GM10248 (cell line): ENCODE measurements around the gene SLC12A9.
"Not testable (repeated sequence)": the region's sequence is repeated elsewhere in the genome, so short reads cannot be mapped to it uniquely, and the experiment has no call there.

Experiments used
- CTCF ChIA-PET: fragments of 300-600 bp; sonication (Branson Sonifier 250); formaldehyde crosslinking; extraction: SDS; loops from one replicate; lab custom pipeline; 2021; ENCODE audit warnings: antibody characterized with exemption; lab: Yijun Ruan, JAX
- POLR2A ChIA-PET: fragments of 350-650 bp; sonication (Branson Sonifier 250); formaldehyde crosslinking; extraction: SDS; loops from one replicate; lab custom pipeline; 2020; ENCODE audit warnings: antibody characterized with exemption; lab: Yijun Ruan, JAX
- DNase-seq: peaks from one replicate; pipeline ENCODE4 v3.0.0; 2012; ENCODE audit errors: extremely low spot score
- TF ChIP-seq, protein P1 (sequence below): IDR thresholded peaks from 2 replicates; pipeline ENCODE4 v1.5.1; 2012; ENCODE audit warnings: mild to moderate bottlenecking, low read depth; ENCODE audit errors: extremely low read depth, missing control alignments, control extremely low read depth

The SLC12A9 gene

DNA sequence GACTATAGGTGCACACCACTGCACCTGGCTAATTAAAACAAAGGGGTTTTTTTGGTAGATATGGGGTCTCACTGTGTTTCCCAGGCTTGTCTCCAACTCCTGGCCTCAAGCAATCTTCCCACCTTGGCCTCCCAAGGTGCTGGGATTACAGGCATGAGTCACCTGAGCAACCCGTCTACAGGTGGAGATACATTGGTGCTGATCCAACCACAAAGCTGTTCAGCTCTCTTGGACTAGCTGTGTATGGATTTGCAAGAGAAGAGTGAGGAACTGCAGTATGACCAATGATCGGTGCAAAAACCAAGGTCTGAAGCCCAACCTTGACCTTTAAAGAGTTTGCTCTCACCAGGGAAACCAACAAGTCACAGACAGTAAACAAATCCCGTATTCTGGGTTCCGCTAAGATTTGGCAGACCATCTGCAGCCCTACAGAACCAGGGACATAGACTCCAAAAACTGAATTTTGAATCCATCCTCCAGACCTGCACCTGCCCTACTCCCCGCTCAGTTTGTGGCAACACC, 44.1 kb upstream of the SLC12A9 start:
- ChIA-PET POLR2A (no interaction called here), CTCF (interaction anchor here (1.2 to 11.3 kb wide), 3 partner anchors 8 to 474 kb away, joined by 3 to 188 read pairs (median 25); partner anchors contain the start of gene SLC12A9)
- TF ChIP-seq, protein P1, sequence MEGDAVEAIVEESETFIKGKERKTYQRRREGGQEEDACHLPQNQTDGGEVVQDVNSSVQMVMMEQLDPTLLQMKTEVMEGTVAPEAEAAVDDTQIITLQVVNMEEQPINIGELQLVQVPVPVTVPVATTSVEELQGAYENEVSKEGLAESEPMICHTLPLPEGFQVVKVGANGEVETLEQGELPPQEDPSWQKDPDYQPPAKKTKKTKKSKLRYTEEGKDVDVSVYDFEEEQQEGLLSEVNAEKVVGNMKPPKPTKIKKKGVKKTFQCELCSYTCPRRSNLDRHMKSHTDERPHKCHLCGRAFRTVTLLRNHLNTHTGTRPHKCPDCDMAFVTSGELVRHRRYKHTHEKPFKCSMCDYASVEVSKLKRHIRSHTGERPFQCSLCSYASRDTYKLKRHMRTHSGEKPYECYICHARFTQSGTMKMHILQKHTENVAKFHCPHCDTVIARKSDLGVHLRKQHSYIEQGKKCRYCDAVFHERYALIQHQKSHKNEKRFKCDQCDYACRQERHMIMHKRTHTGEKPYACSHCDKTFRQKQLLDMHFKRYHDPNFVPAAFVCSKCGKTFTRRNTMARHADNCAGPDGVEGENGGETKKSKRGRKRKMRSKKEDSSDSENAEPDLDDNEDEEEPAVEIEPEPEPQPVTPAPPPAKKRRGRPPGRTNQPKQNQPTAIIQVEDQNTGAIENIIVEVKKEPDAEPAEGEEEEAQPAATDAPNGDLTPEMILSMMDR, result no peak
- no peak for DNase-seq

DNA sequence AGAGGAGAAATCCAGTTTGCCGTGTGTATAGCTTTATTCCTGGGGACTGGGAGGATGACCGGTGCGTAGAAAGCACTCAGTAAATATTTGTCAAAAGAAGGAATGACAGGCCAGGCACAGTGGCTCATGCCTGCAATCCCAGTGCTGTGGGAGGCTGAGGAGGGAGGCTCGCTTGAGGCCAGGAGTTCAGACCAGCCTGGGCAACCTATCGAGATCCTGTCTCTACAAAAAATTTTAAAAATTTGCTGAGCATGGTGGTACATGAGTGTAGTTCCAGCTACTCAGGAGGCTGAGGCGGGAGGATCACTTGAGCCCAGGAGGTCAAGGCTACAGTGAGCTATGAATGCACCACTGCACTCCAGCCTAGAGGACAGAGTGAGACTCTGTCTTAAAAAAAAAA, 41.0 kb upstream of the SLC12A9 start:
- DNase-seq, result no peak
- ChIA-PET POLR2A (no interaction called here), CTCF (interaction anchor here (5.0 kb wide), 1 partner anchor 11 kb away, joined by 25 read pairs; no protein-coding TSS in a partner anchor)
- TF ChIP-seq, protein P1, result no peak

DNA sequence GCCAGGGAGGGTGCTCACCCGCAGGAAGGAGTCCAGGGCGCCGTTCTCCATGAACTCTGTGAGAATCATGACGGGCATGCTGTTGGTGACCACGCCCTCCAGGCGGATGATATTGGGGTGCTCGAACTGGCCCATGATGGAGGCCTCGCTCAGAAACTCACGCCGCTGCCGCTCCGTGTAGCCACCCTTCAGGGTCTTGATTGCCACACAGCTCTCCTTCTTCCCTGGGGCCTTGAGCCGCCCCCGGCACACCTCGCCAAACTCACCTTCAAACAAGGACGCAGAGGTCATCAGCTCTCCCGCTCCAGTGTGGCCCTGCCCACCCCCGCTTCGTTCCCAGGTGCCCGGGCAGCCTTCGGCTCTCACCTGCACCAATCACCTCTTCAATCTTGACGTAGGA, 39.8 kb upstream of the SLC12A9 start:
- ChIA-PET CTCF (interaction anchor here (1.3 to 5.0 kb wide), 2 partner anchors 12 to 40 kb away, joined by 3 to 25 read pairs; partner anchors contain the start of gene SLC12A9), POLR2A (no interaction called here)
- TF ChIP-seq, protein P1, result no peak
- DNase-seq, result no peak

DNA sequence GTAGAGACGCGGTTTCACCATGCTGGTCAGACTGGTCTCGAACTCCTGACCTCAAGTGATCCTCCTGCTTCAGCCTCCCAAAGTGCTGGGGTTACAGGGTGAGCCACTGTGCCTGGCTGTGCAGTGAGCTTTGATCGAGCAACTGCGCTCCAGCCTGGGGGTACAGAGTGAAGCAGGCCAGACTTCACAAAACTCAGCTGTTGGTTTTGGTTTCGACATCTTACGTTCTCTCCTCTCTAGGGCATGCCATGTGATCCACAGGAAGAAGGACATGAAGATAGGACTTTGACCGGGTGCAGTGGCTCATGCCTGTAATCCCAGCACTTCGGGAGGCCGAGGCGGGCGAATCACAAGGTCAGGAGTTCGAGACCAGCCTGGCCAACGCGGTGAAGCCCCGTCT, 36.0 kb upstream of the SLC12A9 start:
- DNase-seq, POLR2A ChIA-PET: not testable (repeated sequence)
- CTCF ChIA-PET, result interaction anchor here (1.4 kb wide), 1 partner anchor 17 kb away, joined by 4 read pairs; no protein-coding TSS in a partner anchor

DNA sequence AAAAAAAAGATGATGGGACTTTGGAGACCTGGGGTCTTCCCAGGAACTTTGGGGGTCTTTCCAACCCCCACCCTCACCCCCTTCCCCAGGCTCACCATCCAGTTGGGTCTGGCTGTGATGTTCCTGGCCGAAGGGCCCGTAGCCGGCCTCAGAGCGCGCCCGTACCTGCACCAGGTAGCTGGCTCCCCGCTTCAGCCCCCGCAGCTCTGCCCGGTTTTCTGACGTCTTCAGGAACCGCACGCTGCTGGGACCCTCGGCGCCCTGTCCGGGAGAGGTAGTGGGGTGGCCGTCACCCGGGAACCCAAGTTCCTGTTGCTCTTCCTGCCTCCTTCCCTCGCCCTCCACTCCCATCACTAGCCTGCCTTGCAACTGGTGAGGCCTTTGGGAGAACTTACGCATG, 35.4 kb upstream of the SLC12A9 start:
- DNase-seq, result no peak
- TF ChIP-seq, protein P1, result no peak
- POLR2A ChIA-PET, result no interaction called here
- CTCF ChIA-PET, result interaction anchor here (1.5 kb wide), 1 partner anchor 32 kb away, joined by 3 read pairs; no protein-coding TSS in a partner anchor

DNA sequence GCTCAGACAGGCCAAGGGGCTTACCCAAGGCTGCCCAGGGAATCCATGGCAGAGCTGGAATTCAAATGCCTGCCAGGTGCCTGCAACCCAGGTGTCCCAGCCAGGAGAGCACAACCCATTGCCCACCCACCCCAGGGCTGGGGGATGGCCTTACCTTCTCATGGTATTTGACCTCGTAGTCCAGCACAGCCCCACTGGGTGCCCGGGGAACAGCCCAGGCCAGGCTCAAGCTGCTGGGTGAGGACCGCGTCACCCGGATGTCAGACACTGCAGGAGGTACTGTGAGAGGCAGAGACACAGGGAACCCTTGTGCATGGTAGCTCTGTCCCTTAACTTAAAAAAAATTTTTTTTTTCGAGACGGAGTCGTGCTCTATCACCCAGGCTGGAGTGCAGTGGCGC, 34.1 kb upstream of the SLC12A9 start:
- CTCF ChIA-PET, result interaction anchor here (1.2 to 1.5 kb wide), 3 partner anchors 17 to 33 kb away, joined by 3 read pairs; no protein-coding TSS in a partner anchor
- POLR2A ChIA-PET, result no interaction called here
- no peak for DNase-seq

DNA sequence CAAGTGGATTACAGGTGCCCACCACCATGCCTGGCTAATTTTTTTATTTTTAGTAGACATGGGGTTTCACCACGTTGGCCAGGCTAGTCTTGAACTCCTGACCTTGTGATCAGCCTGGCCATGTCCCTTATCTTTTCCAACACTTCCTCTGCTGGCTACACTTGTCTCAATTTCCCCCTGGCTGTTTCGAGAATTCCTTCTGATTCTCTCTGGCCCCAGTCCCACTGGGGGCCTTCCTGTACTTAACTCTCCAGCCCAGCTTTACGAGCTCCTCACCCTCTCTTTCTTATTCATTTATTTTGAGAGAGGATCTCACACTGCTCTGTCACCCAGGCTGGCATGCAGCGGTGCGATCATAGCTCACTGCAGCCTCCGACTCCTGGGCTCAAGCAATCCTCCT, 33.7 kb upstream of the SLC12A9 start:
- CTCF ChIA-PET, result interaction anchor here (1.2 to 1.3 kb wide), 2 partner anchors 18 to 33 kb away, joined by 3 read pairs; no protein-coding TSS in a partner anchor
- TF ChIP-seq, protein P1, result no peak
- no peak for DNase-seq
- POLR2A ChIA-PET, result no interaction called here

More for the DNA sequence above, 34.1 kb upstream of the SLC12A9 start:
- TF ChIP-seq, protein P1, result no peak
